ENCODE data around the gene NDRG4.

Gene NDRG4

DNA sequence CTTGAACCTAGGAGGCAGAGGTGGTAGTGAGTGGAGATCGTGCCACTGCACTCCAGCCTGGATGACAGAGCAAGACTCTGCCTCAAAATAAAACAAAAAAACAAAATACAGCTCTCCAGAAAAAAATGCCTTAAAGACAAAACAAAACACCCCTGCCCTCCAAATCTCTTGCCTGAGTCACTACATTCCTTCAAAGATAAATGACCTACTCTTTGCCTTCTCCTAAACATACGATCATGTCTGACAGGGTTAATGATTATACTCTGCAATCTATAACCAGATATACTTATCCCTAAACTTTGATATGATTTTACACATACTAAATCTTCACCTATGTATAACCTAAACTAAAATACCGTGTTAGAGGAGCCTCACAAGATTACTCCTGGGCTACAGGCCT is 13.9 kb downstream of the NDRG4 start:
- TF ChIP-seq EZH2phosphoT487 (IDR thresholded peaks at IDR 0.05; ENCODE audit: borderline replicate concordance): no peak
- TF ChIP-seq CTCF (conservative IDR thresholded peaks at IDR 0.05; ENCODE audit: low read length): no peak
- H3K9me2 ChIP-seq (replicated peaks; ENCODE audit: low read depth, low read length): no peaks in the 10 kb centered on the region
- no peak overlapping the region for H2AFZ ChIP-seq (ENCODE audit: low read length)
- H3K27me3 ChIP-seq (ENCODE audit: insufficient read depth, low read length, poor library complexity, severe bottlenecking): no peaks in the 10 kb centered on the region
- H3F3A ChIP-seq (ENCODE audit: low read depth): no peaks in the 10 kb centered on the region
- no peaks in the 10 kb centered on the region for H3K4me1 ChIP-seq (ENCODE audit: insufficient read depth, low read length, poor library complexity, severe bottlenecking)
- H3K36me3 ChIP-seq (ENCODE audit: insufficient read depth, low read length): peaks cover 34% of the 10 kb centered on the region; the same call in 1 of the 2 replicates
- no peaks in the 10 kb centered on the region for H3K9me3 ChIP-seq (ENCODE audit: insufficient read depth, low read depth, low read length)
- no peaks in the 10 kb centered on the region for H4K20me1 ChIP-seq (ENCODE audit: insufficient read depth, low read length, poor library complexity, severe bottlenecking)
- no peak overlapping the region for H3K9ac ChIP-seq (ENCODE audit: low read depth, low read length, poor library complexity, severe bottlenecking)
- H3K4me3 ChIP-seq (ENCODE audit: low read length, poor library complexity, severe bottlenecking): no peak overlapping the region
- no peaks in the 10 kb centered on the region for H3K79me2 ChIP-seq (ENCODE audit: insufficient read depth, low read length)
- no peak overlapping the region for H3K4me2 ChIP-seq (ENCODE audit: low read depth, low read length, poor library complexity, severe bottlenecking)

DNA sequence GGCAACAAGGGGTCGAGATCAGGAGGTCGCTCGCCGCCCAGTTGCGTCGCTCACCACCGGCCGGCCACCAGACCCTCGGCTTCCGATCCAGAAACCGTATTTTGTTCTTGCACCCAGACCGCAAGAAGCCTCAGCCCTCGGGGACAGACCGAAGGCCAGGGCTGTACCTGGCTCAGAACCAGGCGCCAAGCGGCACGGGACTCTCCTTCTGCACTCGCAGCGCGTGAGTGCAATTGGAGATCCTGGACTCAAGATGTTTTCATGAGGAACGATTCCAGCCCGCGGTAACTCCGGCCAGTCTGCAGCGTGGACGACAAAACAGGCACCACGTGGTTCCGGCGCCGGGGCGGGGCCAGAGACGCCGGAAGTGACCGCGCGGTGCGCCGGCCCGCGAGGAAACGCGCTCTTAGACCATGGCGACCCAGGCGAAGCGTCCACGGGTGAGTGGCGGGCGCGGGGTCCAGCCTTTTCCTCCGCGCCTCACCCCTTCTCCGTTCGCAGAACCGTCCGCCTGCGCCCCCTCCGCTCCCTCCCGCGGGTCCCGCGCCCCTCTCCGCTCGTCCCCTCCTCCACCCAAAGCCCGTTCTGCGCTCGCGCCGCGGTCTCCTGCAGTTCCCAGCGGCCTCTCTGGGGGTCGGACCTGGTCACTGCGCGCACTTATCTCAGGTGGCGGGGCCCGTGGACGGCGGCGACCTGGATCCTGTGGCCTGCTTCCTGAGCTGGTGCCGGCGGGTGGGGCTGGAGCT is 15.4 kb downstream of the NDRG4 start, which contains the start of gene SETD6:
TSS of gene SETD6 (plus strand) at position 393 of the 746 bp plus-strand sequence. CDS start at position 414, 21 bp downstream.
- Histone ChIP-seq H2AFZ (ENCODE audit: low read length) (no peak within 1 kb of the TSS), H3K27me3 (ENCODE audit: insufficient read depth, low read length, poor library complexity, severe bottlenecking) (no peaks in the 10 kb centered on the region), H3K4me2 (ENCODE audit: low read depth, low read length, poor library complexity, severe bottlenecking) (no peak within 1 kb of the TSS), H3K9ac (ENCODE audit: low read depth, low read length, poor library complexity, severe bottlenecking) (no peak within 1 kb of the TSS), H3K9me2 (replicated peaks; ENCODE audit: low read depth, low read length) (no peaks in the 10 kb centered on the region), H4K20me1 (ENCODE audit: insufficient read depth, low read length, poor library complexity, severe bottlenecking) (no peaks in the 10 kb centered on the region), H3K4me1 (ENCODE audit: insufficient read depth, low read length, poor library complexity, severe bottlenecking) (no peaks in the 10 kb centered on the region), H3K9me3 (ENCODE audit: insufficient read depth, low read depth, low read length) (no peaks in the 10 kb centered on the region), H3K4me3 (ENCODE audit: low read length, poor library complexity, severe bottlenecking) (no peak within 1 kb of the TSS), H3K36me3 (ENCODE audit: insufficient read depth, low read length) (peaks cover 49% of the 10 kb centered on the region), H3K79me2 (ENCODE audit: insufficient read depth, low read length) (no peaks in the 10 kb centered on the region), H3F3A (ENCODE audit: low read depth) (no peaks in the 10 kb centered on the region)
- TF ChIP-seq EZH2phosphoT487 (IDR thresholded peaks at IDR 0.05; ENCODE audit: borderline replicate concordance): no peak
- TF ChIP-seq CTCF (conservative IDR thresholded peaks at IDR 0.05; ENCODE audit: low read length): no peak

DNA sequence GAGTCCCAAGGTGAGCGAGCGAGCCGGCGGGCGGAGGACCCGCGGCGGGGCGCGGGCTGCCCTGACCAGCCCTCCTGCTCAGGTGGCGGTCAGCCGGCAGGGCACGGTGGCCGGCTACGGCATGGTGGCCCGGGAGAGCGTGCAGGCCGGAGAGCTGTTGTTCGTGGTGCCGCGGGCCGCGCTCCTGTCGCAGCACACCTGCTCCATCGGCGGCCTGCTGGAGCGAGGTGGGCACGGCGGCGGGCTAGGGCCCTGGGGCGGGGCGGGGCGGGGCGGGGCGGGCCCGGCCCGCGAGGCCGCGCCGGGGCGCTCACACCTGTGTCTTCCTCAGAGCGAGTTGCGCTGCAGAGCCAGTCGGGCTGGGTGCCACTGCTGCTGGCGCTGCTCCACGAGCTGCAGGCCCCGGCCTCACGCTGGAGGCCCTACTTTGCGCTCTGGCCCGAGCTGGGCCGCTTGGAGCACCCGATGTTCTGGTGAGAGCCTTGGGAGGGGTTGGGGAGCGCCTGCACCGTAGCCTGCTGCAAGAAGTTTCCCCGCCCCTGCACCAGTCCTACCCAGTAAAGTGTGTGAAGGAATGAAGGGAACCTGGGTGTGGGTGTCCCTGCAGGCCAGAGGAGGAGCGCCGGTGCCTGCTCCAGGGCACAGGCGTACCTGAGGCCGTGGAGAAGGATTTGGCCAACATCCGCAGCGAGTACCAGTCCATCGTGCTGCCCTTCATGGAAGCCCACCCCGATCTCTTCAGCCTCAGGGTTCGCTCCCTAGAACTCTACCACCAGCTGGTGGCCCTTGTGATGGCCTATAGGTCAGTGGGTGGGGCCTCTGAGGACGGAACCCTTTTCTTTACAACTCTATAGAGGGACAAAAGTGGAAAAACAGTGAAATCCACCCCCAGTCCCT is 16.2 kb downstream of the NDRG4 start:
- no peak overlapping the region for H3K4me2 ChIP-seq (ENCODE audit: low read depth, low read length, poor library complexity, severe bottlenecking)
- no peak for TF ChIP-seq CTCF (conservative IDR thresholded peaks at IDR 0.05; ENCODE audit: low read length)
- TF ChIP-seq EZH2phosphoT487 (IDR thresholded peaks at IDR 0.05; ENCODE audit: borderline replicate concordance): no peak
- H3K9ac ChIP-seq (ENCODE audit: low read depth, low read length, poor library complexity, severe bottlenecking): no peak overlapping the region

More for the DNA sequence above, 16.2 kb downstream of the NDRG4 start:
- Histone ChIP-seq H3K4me3 (ENCODE audit: low read length, poor library complexity, severe bottlenecking) (no peak overlapping the region), H4K20me1 (ENCODE audit: insufficient read depth, low read length, poor library complexity, severe bottlenecking) (no peaks in the 10 kb centered on the region), H3K9me3 (ENCODE audit: insufficient read depth, low read depth, low read length) (no peaks in the 10 kb centered on the region), H3F3A (ENCODE audit: low read depth) (no peaks in the 10 kb centered on the region), H2AFZ (ENCODE audit: low read length) (no peak overlapping the region), H3K4me1 (ENCODE audit: insufficient read depth, low read length, poor library complexity, severe bottlenecking) (no peaks in the 10 kb centered on the region), H3K79me2 (ENCODE audit: insufficient read depth, low read length) (no peaks in the 10 kb centered on the region), H3K9me2 (replicated peaks; ENCODE audit: low read depth, low read length) (no peaks in the 10 kb centered on the region), H3K36me3 (ENCODE audit: insufficient read depth, low read length) (peaks cover 57% of the 10 kb centered on the region), H3K27me3 (ENCODE audit: insufficient read depth, low read length, poor library complexity, severe bottlenecking) (no peaks in the 10 kb centered on the region)
